ENCODE data around the gene TBC1D10A. TPM values are rescaled to one million over a fixed set of nuclear protein-coding genes. Genes with fewer than 3 reads are reported as not detected.

Gene TBC1D10A
- total and polyA plus RNA-seq, 2 experiments from 2014 or later: 15.7 to 39.9 TPM

DNA sequence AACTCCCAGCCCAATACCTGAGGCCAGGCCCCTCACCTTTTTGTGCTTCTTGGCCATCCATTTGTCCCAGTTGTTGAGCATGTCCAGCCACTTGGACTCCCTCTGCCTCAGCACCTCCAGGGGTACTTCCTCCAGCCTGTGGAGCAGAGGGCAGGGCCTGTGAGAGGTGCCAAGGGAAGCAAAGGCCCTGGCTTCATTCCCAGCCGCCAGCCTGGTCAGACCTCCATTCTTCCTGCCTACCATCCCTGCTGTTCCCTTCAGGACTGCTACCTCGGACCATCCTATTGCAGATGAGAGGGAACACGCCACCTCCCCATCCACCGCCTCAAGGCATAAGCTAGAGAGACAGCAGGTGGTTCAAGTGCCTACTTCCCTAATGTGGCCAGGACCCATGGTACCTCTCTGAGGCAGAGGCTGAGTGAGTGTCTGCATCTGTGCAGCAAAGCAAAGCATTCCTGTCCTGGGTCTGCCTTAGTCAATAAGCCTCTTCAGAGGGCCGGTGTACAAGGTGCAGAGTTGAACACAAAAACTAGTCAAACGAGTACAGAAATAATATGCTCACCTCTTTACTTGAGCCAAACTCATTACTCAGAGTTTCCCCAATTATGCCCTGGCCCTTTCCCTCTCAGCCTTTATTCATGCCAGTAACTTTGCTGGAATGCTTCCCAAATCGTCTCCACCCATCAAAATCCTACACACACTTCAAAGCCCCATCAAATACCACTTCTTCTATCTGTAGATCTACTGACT is 22.1 kb downstream of the TBC1D10A start:
- Histone ChIP-seq H4K20me1 (ENCODE audit: insufficient read depth, poor library complexity, severe bottlenecking) (peaks cover 10% of the 10 kb centered on the region), H3K79me2 (peaks cover 54% of the 10 kb centered on the region)
- no peak for DNase-seq (ENCODE audit: low spot score)

DNA sequence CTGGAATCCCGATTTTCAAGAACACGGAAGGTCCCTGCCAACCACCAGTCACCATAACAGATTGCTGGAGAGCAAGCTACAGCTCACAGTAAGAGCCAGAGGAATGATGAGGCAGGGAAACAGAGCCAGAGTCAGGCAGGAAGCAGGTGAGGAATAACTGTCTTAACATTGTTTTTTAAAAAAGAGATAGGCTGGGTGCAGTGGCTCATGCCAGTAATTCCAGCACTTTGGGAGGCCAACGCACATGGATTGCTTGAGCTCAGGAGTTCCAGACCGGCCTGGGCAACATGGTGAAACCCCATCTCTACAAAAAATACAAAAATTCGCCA is 24.0 kb downstream of the TBC1D10A start:
- Histone ChIP-seq H3K9me2 (replicated peaks; ENCODE audit: insufficient read depth) (no peaks in the 10 kb centered on the region), H3K27ac (peak overlapping the region; percentile 73), H3K9me3 (ENCODE audit: low read depth) (no peaks in the 10 kb centered on the region), H3K79me2 (peaks cover 36% of the 10 kb centered on the region), H3K36me3 (replicated peaks; ENCODE audit: insufficient read depth, low read depth) (no peaks in the 10 kb centered on the region), H3K4me1 (ENCODE audit: insufficient read depth) (peaks cover 26% of the 10 kb centered on the region), H4K20me1 (ENCODE audit: insufficient read depth, poor library complexity, severe bottlenecking) (peaks cover 10% of the 10 kb centered on the region), H3K4me2 (no peak overlapping the region), H2AFZ (no peak overlapping the region), H3K4me3 (no peak overlapping the region), H3K27me3 (no peaks in the 10 kb centered on the region)
- no peak for TF ChIP-seq EZH2 (IDR thresholded peaks at IDR 0.05; ENCODE audit: borderline replicate concordance)
- TF ChIP-seq, protein P1, sequence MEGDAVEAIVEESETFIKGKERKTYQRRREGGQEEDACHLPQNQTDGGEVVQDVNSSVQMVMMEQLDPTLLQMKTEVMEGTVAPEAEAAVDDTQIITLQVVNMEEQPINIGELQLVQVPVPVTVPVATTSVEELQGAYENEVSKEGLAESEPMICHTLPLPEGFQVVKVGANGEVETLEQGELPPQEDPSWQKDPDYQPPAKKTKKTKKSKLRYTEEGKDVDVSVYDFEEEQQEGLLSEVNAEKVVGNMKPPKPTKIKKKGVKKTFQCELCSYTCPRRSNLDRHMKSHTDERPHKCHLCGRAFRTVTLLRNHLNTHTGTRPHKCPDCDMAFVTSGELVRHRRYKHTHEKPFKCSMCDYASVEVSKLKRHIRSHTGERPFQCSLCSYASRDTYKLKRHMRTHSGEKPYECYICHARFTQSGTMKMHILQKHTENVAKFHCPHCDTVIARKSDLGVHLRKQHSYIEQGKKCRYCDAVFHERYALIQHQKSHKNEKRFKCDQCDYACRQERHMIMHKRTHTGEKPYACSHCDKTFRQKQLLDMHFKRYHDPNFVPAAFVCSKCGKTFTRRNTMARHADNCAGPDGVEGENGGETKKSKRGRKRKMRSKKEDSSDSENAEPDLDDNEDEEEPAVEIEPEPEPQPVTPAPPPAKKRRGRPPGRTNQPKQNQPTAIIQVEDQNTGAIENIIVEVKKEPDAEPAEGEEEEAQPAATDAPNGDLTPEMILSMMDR (IDR thresholded peaks at IDR 0.05; ENCODE audit: poor library complexity): no peak
- no peak for TF ChIP-seq EZH2phosphoT487 (IDR thresholded peaks at IDR 0.05; ENCODE audit: low read depth, severe bottlenecking, unreplicated experiment)
- 97% methylated on average over 5 of the region's 5 CpGs for WGBS (ENCODE audit: low lambda C conversion rate, missing lambda C conversion rate)
- no peak for DNase-seq (ENCODE audit: low spot score)

More for the DNA sequence above, 22.1 kb downstream of the TBC1D10A start:
- H2AFZ ChIP-seq: no peak overlapping the region
- no peak overlapping the region for H3K4me3 ChIP-seq
- WGBS (ENCODE audit: low lambda C conversion rate, missing lambda C conversion rate): 81% methylated on average over 7 of the region's 7 CpGs
- H3K27me3 ChIP-seq: no peaks in the 10 kb centered on the region
- no peaks in the 10 kb centered on the region for H3K9me2 ChIP-seq (replicated peaks; ENCODE audit: insufficient read depth)
- peaks cover 32% of the 10 kb centered on the region for H3K4me1 ChIP-seq (ENCODE audit: insufficient read depth)
- H3K4me2 ChIP-seq: peak overlapping the region; percentile 40
- H3K9me3 ChIP-seq (ENCODE audit: low read depth): no peaks in the 10 kb centered on the region
- TF ChIP-seq EZH2 (IDR thresholded peaks at IDR 0.05; ENCODE audit: borderline replicate concordance) (no peak), EZH2phosphoT487 (IDR thresholded peaks at IDR 0.05; ENCODE audit: low read depth, severe bottlenecking, unreplicated experiment) (no peak)
- TF ChIP-seq, protein P1 (IDR thresholded peaks at IDR 0.05; ENCODE audit: poor library complexity): no peak
- H3K27ac ChIP-seq: peak overlapping the region; percentile 86
- H3K36me3 ChIP-seq (replicated peaks; ENCODE audit: insufficient read depth, low read depth): no peaks in the 10 kb centered on the region

DNA sequence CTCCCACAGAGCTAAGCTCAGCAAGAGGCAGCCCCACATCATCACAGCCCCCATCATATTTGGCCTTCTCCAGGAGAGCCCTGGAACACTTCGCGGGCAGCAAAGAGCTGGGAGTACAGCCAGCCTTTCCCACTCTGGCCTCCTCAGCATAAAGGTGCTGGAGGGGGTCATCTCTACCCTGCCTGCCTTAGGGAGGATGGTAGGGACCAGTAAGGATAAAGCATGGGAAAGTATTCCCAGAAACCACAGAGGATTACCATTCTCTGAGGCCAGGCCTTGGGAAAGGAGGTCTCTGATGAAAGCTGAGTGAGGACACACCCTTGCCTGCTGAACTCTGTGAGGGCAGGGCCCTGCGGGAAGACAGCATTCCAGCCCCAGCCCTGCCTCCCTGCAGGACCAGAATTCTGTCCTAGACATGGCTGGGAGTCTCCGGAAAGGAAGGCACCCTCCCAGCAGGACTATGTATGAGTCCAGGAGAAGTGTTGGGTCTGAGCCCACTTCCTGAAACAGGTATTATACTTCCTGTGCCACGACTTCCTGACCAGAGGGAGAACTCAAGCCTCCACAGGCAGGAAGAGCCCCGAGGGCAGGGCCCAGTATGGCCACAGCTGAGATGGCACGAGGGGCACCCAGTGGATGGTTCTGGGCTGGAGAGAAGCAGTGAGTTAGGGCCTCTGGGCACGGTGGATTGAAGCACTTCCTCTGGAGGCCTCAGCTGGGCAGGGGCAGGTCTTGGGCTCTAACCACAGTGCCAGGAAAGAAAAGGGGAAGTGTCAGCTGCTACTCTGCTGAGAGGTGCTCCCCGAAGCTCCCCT is 24.5 kb downstream of the TBC1D10A start:
- H3K27me3 ChIP-seq: no peaks in the 10 kb centered on the region
- no peak overlapping the region for H2AFZ ChIP-seq
- WGBS (ENCODE audit: low lambda C conversion rate, missing lambda C conversion rate): 65% methylated on average over 8 of the region's 9 CpGs
- H3K9me2 ChIP-seq (replicated peaks; ENCODE audit: insufficient read depth): no peaks in the 10 kb centered on the region
- DNase-seq (ENCODE audit: low spot score): peak; percentile 63
- TF ChIP-seq, protein P1 (IDR thresholded peaks at IDR 0.05; ENCODE audit: poor library complexity): no peak
- TF ChIP-seq EZH2 (IDR thresholded peaks at IDR 0.05; ENCODE audit: borderline replicate concordance): no peak
- TF ChIP-seq EZH2phosphoT487 (IDR thresholded peaks at IDR 0.05; ENCODE audit: low read depth, severe bottlenecking, unreplicated experiment): no peak
- peaks cover 31% of the 10 kb centered on the region for H3K79me2 ChIP-seq
- no peaks in the 10 kb centered on the region for H3K9me3 ChIP-seq (ENCODE audit: low read depth)
- peaks cover 10% of the 10 kb centered on the region for H4K20me1 ChIP-seq (ENCODE audit: insufficient read depth, poor library complexity, severe bottlenecking)
- H3K4me2 ChIP-seq: no peak overlapping the region
- H3K36me3 ChIP-seq (replicated peaks; ENCODE audit: insufficient read depth, low read depth): no peaks in the 10 kb centered on the region
- H3K27ac ChIP-seq: peak overlapping the region; percentile 73
- peaks cover 26% of the 10 kb centered on the region for H3K4me1 ChIP-seq (ENCODE audit: insufficient read depth)
- no peak overlapping the region for H3K4me3 ChIP-seq
